ENCODE data around the gene BMAL1.
"Not testable (repeated sequence)": the region's sequence is repeated elsewhere in the genome, so short reads cannot be mapped to it uniquely, and the experiment has no call there.

BMAL1 gene

DNA sequence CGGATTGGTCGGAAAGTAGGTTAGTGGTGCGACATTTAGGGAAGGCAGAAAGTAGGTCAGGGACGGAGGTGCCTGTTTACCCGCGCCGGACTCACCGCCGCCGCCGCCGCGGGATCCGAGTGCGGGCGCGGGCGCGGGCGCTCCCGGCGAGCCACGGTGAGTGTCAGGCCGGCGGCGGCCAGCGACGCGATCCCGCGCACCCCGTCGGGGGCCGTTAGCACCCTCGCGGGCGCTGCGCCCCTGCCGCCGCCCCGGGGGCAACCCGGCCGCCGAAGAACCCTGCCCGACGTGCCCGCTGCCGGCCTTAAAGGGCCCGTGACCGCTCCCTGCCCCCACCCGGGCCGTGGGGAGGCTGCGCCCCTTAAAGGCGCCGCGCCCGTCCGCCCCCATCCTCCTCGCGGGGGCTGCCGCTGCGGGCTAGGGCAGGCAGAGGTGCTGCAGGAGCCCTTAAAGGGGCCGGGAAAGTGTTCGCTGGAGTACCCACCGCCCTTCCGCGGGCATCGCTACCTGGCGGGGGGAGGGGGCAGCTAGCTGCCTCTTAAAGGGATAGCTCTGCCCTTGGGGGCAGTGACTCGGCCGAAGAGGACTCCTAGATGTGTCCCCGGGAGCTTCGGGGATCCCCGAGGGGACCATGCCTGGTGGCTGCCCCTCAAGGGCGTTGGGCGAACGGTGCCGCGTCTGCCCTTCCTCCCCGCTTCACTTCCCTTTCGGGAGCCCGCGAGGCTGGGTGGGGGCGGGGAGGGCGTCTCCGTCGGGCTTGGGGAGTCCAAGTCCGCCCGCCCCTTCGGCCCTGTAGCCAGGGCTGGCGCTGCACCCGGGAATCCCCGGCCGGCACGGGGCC lies at the start of gene BMAL1:
TSS of gene BMAL1 (plus strand) at position 23 of the 841 bp plus-strand sequence. CDS start 76,519 bp downstream, outside the sequence.
- peak; percentile 30 for DNase-seq (ENCODE audit: low spot score)

GRCh38 chr11:13228572-13228971 lies 49.0 kb upstream of the BMAL1 start:
- DNase-seq (ENCODE audit: low spot score): no peak

DNA sequence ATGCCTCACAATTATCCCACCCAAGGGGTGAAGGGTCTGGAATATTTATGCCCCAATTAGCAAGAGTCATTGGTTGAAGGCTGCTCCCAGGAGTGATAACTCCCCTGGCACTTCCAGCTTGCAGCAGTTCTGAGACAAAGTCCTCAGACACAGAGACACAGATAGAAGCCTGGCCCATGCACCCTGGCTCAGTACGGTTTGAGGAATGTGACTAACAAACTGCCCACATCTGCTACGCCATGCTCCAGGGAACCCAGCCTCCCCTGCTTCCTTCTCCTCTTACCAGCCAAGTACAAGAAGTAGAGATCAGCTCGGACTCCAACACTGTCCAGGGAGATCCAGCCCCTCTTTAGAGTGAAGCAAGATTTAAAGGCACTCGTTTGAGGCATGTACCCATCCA lies 48.5 kb upstream of the BMAL1 start:
- no peak for DNase-seq (ENCODE audit: low spot score)

DNA sequence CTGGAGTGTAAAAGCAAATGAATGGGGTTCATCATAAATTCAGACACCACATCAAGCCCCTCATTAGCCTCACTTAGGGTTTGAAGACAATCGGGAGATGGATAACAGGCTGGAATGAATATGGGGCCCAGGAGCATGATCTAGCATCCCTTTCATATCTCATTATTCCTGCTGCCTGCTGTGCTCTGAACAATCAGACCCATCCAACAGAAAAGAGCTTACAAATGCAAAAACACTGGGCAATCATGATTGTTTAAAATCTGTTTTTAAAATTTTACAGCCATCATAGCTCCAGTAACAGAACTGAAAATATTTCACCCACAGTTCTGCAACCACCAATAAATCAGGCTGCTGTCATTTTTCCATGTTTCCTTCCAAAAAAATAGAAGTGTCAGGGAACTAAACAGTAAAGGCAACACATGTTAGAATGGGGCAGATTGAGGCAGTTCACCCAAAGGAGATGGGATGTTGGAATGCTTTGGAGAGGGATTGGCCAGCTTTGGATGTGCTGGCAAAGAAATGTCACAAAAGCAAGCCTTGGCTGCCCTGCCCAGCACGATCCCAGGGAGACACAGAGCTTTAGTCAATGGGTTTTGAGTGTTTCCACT lies 47.8 kb upstream of the BMAL1 start:
- DNase-seq (ENCODE audit: low spot score): no peak

- DNase-seq (ENCODE audit: low spot score): no peak
These were observed 44.3 kb upstream of the BMAL1 start for GRCh38 chr11:13233173-13233745.

- DNase-seq (ENCODE audit: low spot score): no peak
These were observed 41.7 kb upstream of the BMAL1 start for GRCh38 chr11:13235895-13236294.

DNA sequence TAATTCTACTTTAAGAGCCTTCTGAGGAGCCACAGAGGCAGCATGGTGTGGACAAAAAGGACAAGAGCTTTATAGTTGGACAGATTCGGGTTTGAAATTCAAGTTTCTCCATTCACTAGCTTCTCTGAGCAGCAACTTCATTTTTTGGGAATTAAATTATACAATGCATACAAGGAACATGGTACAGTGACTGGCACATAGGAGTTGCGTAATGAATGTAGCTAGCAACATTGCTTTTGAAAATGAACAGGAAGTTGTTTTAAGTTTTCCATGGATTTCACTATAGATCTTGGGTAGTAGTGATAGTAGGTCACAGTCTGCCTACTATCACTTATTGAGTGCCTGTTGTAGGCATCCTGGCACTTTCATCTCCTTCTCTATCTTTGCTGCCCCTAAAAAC lies 41.0 kb upstream of the BMAL1 start:
- no peak for DNase-seq (ENCODE audit: low spot score)

GRCh38 chr11:13237761-13238160 lies 39.8 kb upstream of the BMAL1 start:
- no peak for DNase-seq (ENCODE audit: low spot score)

- DNase-seq (ENCODE audit: low spot score): peak; percentile 62
These were observed 38.6 kb upstream of the BMAL1 start for GRCh38 chr11:13238879-13239514.

GRCh38 chr11:13242564-13242963 lies 35.0 kb upstream of the BMAL1 start:
- no peak for DNase-seq (ENCODE audit: low spot score)

DNA sequence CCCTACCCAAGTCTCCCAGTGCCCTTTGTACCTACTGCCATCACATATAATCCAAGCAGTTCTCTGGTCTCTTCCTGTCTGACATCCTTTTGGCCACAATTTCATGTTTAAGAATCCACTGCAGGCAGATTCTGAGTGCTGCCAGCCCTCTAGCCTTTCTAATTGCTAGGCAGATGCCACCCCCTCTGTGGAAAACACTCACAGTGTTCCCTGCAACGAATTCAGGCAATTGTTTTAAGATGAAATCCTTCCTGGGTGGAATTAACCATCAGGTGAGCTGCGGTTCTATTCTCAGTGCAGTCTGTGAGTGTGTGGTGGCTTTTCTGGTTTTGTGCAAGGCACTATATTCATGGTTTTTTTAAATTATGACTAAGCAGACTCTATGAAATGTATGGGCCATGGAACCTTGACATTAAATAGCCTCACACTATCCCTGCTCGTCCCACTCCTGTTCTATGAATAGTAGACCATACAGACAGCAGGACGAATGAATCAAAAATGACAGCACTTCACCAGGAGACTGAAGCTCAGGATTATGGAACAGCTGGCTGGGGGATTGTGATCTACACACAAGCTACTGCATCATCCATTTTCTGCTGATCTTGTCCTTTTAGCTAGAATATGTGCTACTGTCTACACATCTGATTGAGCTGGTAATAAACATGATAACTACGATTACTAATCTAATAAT lies 29.8 kb upstream of the BMAL1 start:
- DNase-seq (ENCODE audit: low spot score): no peak

DNA sequence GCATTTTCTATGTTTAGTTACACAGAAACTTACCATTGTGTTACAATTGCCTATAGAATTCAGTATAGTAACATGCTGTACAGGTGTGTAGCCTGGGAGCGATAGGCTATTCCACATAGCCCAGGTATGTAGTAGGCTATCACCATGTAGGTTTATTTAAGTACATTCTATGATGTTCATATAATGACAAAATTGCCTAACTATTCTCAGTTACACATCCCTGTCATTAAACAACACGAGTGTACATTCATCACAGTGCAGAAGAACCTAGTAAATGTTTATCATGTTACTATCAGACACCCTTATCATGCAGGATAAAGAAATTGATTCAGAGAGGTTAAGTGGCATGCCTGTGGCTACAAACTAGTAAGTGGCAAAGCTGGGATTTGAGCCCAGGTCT lies 28.4 kb upstream of the BMAL1 start:
- DNase-seq (ENCODE audit: low spot score): no peak

GRCh38 chr11:13249992-13250391 lies 27.6 kb upstream of the BMAL1 start:
- DNase-seq (ENCODE audit: low spot score): peak; percentile 14

DNA sequence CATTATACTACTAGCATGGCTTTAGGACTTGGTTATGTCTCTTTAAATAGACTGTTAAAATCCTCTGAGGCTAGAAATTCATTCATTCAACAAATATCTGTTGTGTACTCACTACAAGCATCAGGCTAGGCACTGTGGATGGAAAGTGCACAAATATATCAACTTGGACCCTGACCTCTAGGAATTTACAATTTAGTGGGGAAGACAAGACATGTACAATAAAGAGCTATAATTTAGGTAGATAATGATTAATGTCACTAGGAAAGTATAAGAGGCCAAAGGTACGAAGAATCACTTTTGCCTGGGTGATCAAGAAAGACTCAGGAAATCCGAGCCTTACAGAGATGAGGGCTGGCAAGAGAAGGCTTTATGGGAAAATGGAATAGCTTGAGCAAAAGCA lies 25.6 kb upstream of the BMAL1 start:
- DNase-seq (ENCODE audit: low spot score): no peak

DNA sequence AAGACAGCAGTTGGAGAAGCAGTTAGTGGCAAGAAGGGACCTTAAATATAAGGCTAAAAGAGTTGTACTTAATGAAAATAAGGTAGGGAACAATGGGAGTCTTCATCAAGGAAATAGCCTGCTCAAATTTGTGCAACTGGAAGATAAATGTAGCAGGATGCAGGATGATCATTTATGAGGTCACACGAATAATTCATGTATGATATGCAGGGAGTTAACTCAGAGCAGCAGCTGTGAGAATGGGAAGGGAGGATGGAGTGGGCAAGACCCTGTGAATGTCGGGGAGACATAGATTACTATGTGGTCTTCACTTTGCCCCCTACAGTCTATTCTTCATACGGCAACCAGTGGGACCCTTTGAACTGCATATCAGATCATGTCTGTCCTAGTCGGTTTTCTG lies 25.2 kb upstream of the BMAL1 start:
- no peak for DNase-seq (ENCODE audit: low spot score)

DNA sequence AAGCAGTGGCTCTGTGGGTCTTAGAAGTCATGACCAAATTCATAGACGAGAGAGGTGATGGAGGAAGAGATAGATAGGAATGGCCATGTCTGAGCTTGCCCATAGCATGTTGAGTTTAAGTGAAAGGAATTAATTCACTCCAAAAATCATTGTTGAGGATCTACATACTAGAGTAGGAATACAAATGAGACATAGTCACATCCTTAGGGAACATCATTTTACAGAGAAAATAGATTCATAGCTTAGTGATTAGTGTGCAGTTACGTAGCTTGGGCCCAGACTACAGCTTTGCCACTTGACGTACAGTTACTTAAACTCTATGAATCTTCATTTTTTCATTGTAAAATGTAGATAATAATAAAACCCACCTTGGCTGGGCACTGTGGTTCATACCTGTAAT lies 21.4 kb upstream of the BMAL1 start:
- DNase-seq (ENCODE audit: low spot score): no peak

DNA sequence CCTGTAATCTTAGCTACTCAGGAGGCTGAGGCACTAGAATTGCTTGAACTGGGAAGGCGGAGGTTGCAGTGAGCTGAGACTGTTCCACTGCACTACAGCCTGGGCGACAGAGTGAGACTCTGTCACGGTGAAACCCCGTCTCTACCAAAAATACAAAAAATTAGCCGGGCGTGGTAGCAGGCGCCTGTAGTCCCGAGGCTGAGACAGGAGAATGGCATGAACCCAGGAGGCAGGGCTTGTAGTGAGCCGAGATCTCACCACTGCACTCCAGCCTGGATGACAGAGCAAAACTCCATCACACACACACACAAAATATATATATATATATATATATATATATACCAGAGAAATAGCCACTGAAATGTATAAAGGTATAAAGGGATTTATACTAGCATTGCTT lies 19.5 kb upstream of the BMAL1 start:
- DNase-seq (ENCODE audit: low spot score): not testable (repeated sequence)

- no peak for DNase-seq (ENCODE audit: low spot score)
These were observed 18.7 kb upstream of the BMAL1 start for GRCh38 chr11:13258855-13259254.

DNA sequence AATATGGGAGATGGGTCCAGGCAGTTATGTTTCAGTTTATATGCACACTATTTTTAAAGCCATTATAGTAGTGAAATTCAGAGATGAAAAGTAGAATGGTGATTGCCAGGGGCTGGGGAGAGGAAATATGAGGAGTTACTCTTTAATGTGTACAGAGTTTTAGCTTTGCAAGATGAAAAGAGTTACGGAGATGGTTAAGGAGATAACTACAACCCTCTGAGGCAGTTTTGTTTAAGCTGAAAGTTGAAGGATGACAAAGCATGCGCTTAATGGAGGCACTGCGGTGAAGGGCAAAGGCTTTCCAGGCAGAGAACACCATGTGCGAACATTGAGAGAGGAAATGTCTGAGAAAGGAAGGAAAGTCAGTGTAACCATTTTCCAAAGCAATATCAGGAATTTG lies 18.2 kb upstream of the BMAL1 start:
- DNase-seq (ENCODE audit: low spot score): no peak

GRCh38 chr11:13260201-13260962 lies 17.2 kb upstream of the BMAL1 start:
- DNase-seq (ENCODE audit: low spot score): no peak

DNA sequence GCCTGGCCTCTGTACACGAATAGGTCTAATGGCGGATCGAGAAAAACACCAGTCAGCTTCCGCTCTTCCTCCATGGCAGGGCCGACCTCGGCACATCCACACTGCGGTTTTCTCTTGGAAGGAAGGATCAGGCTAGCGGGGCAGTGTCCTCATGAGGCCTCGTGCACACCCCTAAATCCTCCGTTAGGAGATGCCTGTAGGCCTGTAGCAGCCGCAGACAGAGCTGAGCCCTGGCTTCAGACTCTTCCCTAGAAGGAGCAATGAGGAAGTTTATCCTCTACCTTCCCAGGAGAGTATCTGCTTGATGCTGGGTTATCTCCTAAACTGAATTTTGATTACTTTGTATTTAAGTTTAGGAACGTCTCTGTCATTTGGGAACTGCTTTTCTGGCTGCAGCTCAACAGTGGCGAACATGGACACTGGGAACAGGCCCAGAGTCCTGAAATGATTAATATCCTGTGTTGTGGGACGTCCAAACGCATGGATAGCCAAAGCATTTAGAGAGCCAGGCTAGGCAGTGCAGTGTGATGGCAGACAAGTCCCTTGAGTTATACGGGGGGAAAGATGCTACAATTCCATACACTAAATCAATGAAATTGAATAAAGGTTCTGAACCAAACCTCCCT lies 16.5 kb upstream of the BMAL1 start:
- DNase-seq (ENCODE audit: low spot score): no peak
